ENCODE results near the gene HNF1B. TPM values are rescaled to one million over a fixed set of nuclear protein-coding genes. Genes with fewer than 3 reads are reported as not detected.

HNF1B gene
- total and polyA plus RNA-seq, 10 of the 15 experiments (the other 5 are each of a cell fraction or from before 2014, with no cell fraction given) = 0.51 to 12.7 (median 1.9) TPM

- H3K4me2 ChIP-seq (ENCODE audit: control insufficient read depth, insufficient read depth) = no peak overlapping the region
- ChIA-PET SMC1A (ENCODE audit: uncharacterized antibody, unreplicated experiment) (interaction anchor here (1.3 to 1.8 kb wide), 2 partner anchors 32 to 80 kb away, joined by 4 to 5 read pairs; no protein-coding TSS in a partner anchor), POLR2A (no interaction called here), RAD21 (ENCODE audit: unreplicated experiment) (no interaction called here), CTCF (interaction anchor here (0.6 kb wide), 1 partner anchor 79 kb away, joined by 3 read pairs; no protein-coding TSS in a partner anchor)
- no peak overlapping the region for H2AFZ ChIP-seq (ENCODE audit: control insufficient read depth, low read depth, low read length)
- H3K9me3 ChIP-seq (replicated peaks; ENCODE audit: control insufficient read depth, insufficient read depth, low read length) = no peaks in the 10 kb centered on the region
- peak; percentile 55 for ATAC-seq
- 40% methylated on average over 6 of the region's 6 CpGs for WGBS (ENCODE audit: insufficient coverage, insufficient replicate concordance, low lambda C conversion rate, missing lambda C conversion rate)
- peaks cover 0 to 9% of the 10 kb centered on the region in 2 experiments; a peak in 2 of 4 replicates for H3K36me3 ChIP-seq (ENCODE audit: control insufficient read depth in 2 of 2, insufficient read depth in 2 of 2, low read length in 1 of 2)
- DNase-seq (ENCODE audit: low read depth, low spot score) = no peak
- peaks cover 0 to 1% of the 10 kb centered on the region in 2 experiments; a peak in 1 of 4 replicates for H3K27me3 ChIP-seq (replicated peaks in 1 of 2; ENCODE audit: control insufficient read depth in 2 of 2, insufficient read depth in 2 of 2, low read length in 1 of 2)
- TF ChIP-seq KAT2A (conservative IDR thresholded peaks at IDR 0.05; ENCODE audit: control insufficient read depth, low read depth, low read length) = no peak
- TF ChIP-seq NRF1 (conservative IDR thresholded peaks at IDR 0.05; ENCODE audit: low read depth, low read length) = no peak
- TF ChIP-seq POLR2AphosphoS2 (IDR thresholded peaks at IDR 0.05; ENCODE audit: low read depth, low read length) = no peak
- no peak for TF ChIP-seq ZBTB4 (CRISPR knock-in tag; IDR thresholded peaks at IDR 0.05)
- TF ChIP-seq GATAD2B (conservative IDR thresholded peaks at IDR 0.05; ENCODE audit: low read depth) = no peak
- TF ChIP-seq HDAC6 (IDR thresholded peaks at IDR 0.05; ENCODE audit: unreplicated experiment) = no peak
- no peak for TF ChIP-seq FOXK2 (IDR thresholded peaks at IDR 0.05)
- no peak for TF ChIP-seq ZNF207 (IDR thresholded peaks at IDR 0.05; ENCODE audit: borderline replicate concordance)
- no peak for TF ChIP-seq ASH2L (IDR thresholded peaks at IDR 0.05; ENCODE audit: borderline replicate concordance, low read depth)
- TF ChIP-seq MYB (IDR thresholded peaks at IDR 0.05; ENCODE audit: borderline replicate concordance, low read depth, low read length) = no peak
- no peak for TF ChIP-seq POU2F2 (IDR thresholded peaks at IDR 0.05; ENCODE audit: borderline replicate concordance, low read depth, low read length)
- no peak for TF ChIP-seq SIX5 (IDR thresholded peaks at IDR 0.05; ENCODE audit: low read depth, low read length, severe bottlenecking)
- no peak for TF ChIP-seq HDAC2 (IDR thresholded peaks at IDR 0.05)
- no peaks in the 10 kb centered on the region for H3K79me2 ChIP-seq (ENCODE audit: control insufficient read depth, insufficient read depth, low read length)
- H3K4me1 ChIP-seq (ENCODE audit: control insufficient read depth, insufficient read depth, low read length) = no peaks in the 10 kb centered on the region
- intact Hi-C loops (cut with micrococcal nuclease; ENCODE audit: unreplicated experiment) = loop anchor here (5.0 kb wide), 1 partner anchor 34 kb away; no protein-coding TSS in a partner anchor
- no peak overlapping the region for H3K27ac ChIP-seq (ENCODE audit: control insufficient read depth, insufficient read depth)
- in situ Hi-C loops (cut with MboI) = loop anchor here (10.0 kb wide), 1 partner anchor 58 kb away; no protein-coding TSS in a partner anchor
- H3K9ac ChIP-seq (ENCODE audit: control insufficient read depth, insufficient read depth, low read length) = no peak overlapping the region
- H4K20me1 ChIP-seq (ENCODE audit: control insufficient read depth, insufficient read depth) = no peaks in the 10 kb centered on the region
- no TSS peak for BruUV-seq (replicated peaks)
- FAIRE-seq = no peak
- no peak overlapping the region for H3K4me3 ChIP-seq
Observed at GRCh38 chr17:37736428-37736827, 8.4 kb downstream of the HNF1B start.
